TTC549 (cell line): ENCODE results near the gene PLEKHG3.

ENCODE experiments used
- FAIRE-seq: peaks from 2 replicates; lab custom pipeline; 2012; peaks lifted over from hg19 to GRCh38; lab: Jason Lieb, UNC

Gene PLEKHG3

DNA sequence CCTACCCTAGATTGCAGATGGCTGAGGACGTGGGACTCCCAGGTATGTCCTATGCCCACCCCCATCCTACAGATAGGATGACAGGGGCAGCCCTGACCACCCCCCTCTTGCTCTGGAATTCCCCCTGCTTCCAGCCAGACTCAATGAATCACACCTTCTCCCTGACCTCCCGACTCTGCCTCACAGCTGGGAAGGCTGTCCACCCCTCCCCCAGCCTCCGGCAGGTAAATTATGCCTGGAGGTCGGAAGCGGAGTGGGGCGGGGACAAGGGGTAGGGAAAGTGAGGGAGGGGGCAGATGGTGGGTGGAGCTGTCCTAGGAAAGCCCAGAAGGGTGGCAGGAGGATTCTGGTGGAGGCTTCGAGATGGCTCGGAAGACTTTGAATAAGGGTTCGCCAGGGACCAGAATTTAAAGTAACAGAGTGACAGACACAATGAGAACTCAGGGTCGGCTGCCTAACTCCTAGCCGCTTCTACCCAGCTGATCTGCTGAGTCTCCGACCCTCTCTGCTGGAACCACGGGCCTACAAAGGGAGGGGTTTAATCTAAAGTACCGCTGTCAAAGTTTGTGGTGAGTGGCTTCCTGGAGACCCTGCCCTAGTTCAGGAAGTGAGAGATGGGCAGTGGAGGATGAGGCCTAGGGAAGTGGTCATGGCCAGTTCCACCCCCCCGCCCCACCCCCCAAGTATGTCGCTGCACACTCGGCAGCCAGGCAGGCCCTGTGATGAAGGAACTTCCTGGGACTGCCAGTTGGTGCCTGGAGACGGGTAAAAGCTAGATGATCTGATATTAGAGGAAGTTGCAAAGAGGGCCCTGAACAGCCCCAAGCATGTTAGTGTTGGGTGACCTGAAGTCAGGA lies 4.2 kb downstream of the PLEKHG3 start:
- no peak for FAIRE-seq

DNA sequence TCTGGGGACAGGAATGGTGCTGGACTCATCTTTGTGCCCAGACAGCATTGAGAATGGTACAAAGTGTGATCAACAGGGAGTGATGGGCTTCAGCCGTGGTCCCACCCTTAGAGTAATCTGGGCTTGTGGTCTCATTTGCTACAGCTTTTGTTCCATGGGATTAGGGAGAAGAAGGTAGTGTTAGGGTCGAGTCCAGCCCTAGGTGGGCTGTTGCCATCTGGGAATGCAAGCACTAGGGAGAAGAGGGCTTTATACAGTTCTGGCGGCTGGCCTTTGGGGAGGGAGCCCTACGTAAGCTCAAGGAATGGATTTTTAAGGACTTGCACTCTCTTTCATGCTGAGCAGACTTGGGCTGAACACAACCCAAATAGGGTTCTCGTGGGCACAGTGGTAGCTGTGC lies 4.9 kb downstream of the PLEKHG3 start:
- FAIRE-seq, result no peak

DNA sequence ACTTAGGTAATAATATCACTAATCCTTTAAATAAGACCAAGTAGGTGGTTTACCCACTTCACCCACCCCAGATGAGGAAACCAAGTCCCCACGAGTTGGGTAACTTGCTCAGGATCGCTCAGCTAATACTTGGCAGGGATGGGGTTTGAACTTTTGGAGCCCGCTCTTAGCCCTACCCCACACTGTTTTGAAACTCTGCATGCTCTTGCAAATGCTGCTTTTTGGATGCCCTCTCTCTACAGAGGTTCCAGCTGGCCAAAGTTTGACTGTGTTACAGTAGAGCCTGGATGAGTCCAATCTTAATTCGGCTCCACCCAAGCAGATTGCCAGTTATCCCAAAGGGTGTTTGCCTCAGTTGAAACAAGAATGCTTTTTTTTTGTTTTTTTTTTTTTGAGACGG lies 6.8 kb downstream of the PLEKHG3 start:
- no peak for FAIRE-seq

DNA sequence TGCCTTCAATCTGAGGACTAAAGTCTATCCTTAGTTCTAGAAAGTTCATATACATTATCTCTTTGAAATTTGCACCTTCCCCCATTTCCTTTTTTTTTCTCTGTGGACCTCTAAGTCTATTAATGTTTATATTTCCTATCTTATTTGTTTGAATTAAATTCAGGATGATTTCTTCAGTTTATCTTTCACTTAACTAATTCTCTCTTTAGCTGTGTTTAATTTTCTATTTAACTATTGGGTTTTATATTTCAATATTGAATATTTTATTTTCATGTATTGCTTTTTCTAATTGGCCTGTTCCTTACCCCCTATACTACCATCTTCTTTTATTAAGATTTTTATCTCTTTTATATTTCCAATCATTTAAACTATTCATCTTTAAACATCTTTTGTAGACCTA lies 9.5 kb downstream of the PLEKHG3 start:
- FAIRE-seq, result no peak

- no peak for FAIRE-seq
Measured at GRCh38 chr14:64714432-64715025, 10.3 kb downstream of the PLEKHG3 start.

DNA sequence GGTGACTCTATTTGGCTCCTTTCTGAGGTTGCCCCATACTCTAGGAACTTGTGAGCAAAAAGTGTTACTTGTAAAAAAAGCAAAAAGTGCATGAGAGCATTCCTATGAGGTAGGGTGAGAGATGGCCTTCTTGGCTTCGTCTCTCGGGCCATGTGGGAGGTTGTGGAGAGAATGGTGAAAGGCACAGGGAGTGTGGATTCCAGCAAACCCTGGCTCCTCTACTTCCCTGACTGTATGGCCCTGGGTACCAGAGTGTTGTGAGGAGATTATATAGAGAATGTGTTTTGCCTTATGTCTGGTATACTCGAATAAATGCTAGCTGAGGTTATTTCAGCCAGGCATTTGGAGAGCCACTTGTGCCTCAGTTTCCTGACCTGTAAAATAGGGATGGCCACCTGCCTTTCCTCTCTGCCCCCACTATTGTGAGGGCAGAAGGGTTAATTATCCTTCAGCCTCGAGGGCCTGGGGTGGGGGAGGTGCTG lies 11.0 kb downstream of the PLEKHG3 start:
- FAIRE-seq, result no peak

GRCh38 chr14:64715628-64716412 lies 11.6 kb downstream of the PLEKHG3 start:
- FAIRE-seq, result no peak

DNA sequence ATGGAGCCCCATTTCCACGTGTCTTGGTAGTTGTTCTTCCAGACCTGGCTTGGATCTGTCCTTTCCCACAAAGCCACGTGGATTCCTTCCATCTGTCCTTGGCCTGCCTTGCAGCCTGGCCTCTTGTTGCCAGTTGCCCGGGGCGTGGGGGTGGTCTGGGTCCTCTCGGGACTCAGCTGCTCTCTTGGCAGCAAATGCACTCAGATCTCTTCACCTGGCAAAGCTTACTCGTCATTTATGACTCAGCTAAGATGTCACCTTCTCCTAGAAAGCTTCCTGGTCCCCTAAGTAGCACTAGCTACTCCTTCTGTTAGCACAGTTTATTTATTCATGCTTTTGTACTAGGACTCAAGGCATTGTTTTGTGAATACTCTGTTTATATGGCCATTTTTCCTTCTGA lies 13.6 kb downstream of the PLEKHG3 start:
- FAIRE-seq, result no peak

DNA sequence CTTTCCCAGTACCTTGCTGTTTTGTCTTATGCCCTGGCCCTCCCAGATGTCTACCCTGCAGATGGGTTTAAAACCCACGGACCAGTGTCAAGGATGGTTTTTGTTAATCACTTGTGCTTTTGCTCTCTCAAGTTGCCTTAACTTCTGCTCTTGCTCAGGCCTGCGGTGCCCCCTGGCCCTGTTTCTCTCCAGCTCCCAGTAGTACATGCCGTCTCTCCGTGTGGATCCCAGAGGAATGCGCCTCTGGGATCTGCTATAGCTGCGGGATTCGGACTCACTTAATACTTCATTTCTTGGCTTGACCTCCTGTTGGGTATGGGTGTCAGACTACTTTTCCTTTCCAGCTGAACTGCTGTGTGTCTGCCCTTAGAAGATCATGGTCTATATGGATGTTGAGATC lies 14.5 kb downstream of the PLEKHG3 start:
- FAIRE-seq, result no peak

GRCh38 chr14:64719601-64720000 lies 15.4 kb downstream of the PLEKHG3 start:
- FAIRE-seq, result no peak

GRCh38 chr14:64720131-64720576 lies 15.9 kb downstream of the PLEKHG3 start:
- no peak for FAIRE-seq

- no peak for FAIRE-seq
Measured at GRCh38 chr14:64721391-64721791, 17.2 kb downstream of the PLEKHG3 start.

- no peak for FAIRE-seq
Measured at GRCh38 chr14:64721899-64722298, 17.7 kb downstream of the PLEKHG3 start.

DNA sequence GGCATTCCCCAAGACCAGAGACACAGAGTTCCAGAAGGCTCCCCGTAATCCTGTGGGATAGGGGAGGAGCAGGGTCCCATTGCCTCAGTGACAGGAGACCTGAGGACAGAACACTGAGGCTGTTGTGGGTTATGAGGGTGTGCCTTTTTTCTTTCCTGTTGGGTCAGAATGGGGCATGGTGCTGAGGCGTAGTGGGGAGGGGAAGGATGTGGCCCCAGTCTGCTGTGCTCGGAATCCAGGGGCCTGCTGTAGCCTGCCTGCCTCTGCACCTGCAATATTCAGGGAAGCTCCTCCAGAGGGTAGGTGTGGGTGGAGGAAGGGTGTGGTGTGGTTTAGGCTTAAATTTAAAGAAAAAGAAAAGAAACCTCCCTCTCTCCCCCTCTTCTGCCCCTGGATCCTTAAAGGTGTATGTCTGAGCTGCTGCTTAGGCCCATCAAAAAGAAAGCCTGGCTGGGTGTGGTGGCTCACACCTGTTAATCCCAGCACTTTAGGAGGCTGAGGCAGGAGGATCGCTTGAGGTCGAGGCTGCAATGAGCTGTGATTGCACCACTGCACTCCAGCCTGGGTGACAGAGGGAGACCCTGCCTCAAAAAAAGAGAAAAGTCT lies 18.7 kb downstream of the PLEKHG3 start:
- no peak for FAIRE-seq

- no peak for FAIRE-seq
Measured at GRCh38 chr14:64723691-64724577, 19.7 kb downstream of the PLEKHG3 start.

- FAIRE-seq, result no peak
Measured at GRCh38 chr14:64724578-64724930, 20.3 kb downstream of the PLEKHG3 start.

GRCh38 chr14:64725261-64725815 lies 21.1 kb downstream of the PLEKHG3 start:
- FAIRE-seq, result no peak

GRCh38 chr14:64725879-64726584 lies 21.8 kb downstream of the PLEKHG3 start:
- FAIRE-seq, result no peak

- FAIRE-seq, result no peak
Measured at GRCh38 chr14:64726585-64726890, 22.3 kb downstream of the PLEKHG3 start.

GRCh38 chr14:64727551-64728071 lies 23.4 kb downstream of the PLEKHG3 start:
- FAIRE-seq, result no peak

GRCh38 chr14:64728106-64728505 lies 23.9 kb downstream of the PLEKHG3 start:
- no peak for FAIRE-seq
